Fibroblast of pulmonary artery (primary cell): Measurements from ENCODE around the gene CIPC.

Experiments
- DNase-seq: peaks from one replicate; pipeline ENCODE4 v3.0.0-alpha.2; 2010; ENCODE audit warnings: low read depth
- H3K4me3 ChIP-seq: replicated peaks from 2 replicates; pipeline ENCODE4 v1.5.1; 2011; ENCODE audit warnings: low read depth, mild to moderate bottlenecking, control low read depth, low read length, moderate library complexity
- TF ChIP-seq, protein P1 (sequence below): IDR thresholded peaks from 2 replicates; pipeline ENCODE4 v1.5.1; 2011; ENCODE audit warnings: mild to moderate bottlenecking, control low read depth, low read length, inconsistent platforms; ENCODE audit errors: missing control alignments

The CIPC gene

DNA sequence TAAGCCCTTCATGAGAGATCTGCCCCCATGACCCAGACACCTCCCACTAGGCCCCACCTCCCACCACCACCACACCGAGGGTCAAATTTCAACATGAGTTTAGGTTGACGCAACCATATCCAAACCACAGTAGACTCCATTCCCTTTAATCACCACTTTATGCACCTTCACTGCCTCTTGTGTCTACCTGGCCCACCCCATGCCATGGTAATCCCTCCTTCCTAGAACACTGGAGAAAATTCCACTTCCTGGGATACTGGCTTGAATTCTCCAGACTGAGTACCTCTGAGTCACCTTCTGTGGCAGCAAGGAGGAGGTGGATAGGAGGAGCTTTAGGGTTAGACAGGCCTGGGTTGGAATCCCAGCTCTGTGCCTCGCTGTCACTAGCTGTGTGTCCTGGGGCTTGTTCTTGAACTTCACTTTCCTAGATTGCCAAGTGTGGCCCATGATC, 26.1 kb upstream of the CIPC start:
- DNase-seq: no peak
- TF ChIP-seq, protein P1, sequence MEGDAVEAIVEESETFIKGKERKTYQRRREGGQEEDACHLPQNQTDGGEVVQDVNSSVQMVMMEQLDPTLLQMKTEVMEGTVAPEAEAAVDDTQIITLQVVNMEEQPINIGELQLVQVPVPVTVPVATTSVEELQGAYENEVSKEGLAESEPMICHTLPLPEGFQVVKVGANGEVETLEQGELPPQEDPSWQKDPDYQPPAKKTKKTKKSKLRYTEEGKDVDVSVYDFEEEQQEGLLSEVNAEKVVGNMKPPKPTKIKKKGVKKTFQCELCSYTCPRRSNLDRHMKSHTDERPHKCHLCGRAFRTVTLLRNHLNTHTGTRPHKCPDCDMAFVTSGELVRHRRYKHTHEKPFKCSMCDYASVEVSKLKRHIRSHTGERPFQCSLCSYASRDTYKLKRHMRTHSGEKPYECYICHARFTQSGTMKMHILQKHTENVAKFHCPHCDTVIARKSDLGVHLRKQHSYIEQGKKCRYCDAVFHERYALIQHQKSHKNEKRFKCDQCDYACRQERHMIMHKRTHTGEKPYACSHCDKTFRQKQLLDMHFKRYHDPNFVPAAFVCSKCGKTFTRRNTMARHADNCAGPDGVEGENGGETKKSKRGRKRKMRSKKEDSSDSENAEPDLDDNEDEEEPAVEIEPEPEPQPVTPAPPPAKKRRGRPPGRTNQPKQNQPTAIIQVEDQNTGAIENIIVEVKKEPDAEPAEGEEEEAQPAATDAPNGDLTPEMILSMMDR: no peak
- no peak overlapping the region for H3K4me3 ChIP-seq

DNA sequence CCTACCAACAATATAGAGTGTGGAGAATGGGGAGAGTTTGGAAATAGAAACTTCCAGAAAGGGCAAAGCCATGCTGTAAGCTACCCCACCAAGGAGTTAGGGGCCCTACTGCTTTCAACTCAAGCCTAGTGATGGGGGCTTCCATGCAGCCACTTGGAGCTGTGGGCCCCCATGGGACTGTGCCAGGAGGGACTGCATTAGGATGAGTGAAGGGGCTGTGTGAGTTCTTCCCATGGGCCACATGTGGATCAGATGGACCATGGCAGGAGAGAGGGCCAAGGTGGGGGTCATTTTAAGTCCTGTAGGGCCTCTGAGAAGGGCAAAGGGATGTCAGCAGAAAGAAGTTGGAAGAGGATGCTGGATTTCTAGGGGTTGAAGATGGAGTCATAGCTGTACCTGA, 23.1 kb upstream of the CIPC start:
- H3K4me3 ChIP-seq: peak overlapping the region; percentile 46

DNA sequence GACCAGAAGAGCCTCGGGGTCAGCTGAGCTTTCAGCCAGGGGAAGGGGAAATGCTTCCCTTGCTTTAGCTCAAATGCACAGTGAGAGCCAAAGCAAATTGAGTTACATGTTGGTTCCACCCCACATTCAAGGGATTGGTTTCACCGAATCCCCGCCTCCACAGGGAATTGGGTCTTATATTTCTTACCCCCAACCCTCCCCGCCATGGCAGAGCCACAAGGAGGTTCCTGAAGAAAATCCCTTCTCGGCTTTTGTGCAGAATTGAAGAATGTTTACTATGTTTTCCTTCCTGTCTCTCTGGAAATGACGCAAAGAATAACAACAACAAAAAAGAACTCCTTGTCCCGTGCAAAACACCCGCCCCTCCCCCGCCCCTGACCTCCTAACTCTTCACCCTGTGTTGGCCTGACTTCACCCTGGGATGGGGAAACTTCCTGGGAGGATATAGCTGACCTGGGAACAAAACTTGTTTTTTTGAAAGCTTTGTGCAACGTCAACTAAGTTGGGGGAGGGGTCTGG, 21.9 kb upstream of the CIPC start:
- TF ChIP-seq, protein P1: no peak

More for the DNA sequence above, 23.1 kb upstream of the CIPC start:
- TF ChIP-seq, protein P1: no peak
- no peak for DNase-seq

DNA sequence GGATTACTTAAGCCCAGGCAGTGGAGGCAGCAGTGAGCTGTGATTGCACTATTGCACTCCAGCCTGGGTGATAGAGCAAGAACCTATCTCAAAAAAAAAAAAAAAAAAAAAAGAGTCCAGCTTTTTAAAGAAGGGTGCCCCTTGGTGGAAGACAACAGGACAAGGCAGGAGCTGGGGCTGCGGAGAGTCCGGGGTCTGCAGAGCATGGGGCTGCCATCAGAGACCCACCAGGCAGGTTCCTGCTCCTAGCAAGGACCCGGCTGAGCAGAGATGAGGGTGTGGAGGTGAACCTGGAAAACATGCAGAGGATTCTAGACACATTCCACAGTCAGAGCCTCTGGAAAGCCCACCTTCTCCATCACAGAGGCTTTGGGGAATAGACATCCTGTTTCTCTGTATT, 21.0 kb upstream of the CIPC start:
- TF ChIP-seq, protein P1: no peak
- no peak overlapping the region for H3K4me3 ChIP-seq
- DNase-seq: peak; percentile 39

More for the DNA sequence above, 21.9 kb upstream of the CIPC start:
- DNase-seq: peak; percentile 98
- H3K4me3 ChIP-seq: peak overlapping the region; percentile 46

DNA sequence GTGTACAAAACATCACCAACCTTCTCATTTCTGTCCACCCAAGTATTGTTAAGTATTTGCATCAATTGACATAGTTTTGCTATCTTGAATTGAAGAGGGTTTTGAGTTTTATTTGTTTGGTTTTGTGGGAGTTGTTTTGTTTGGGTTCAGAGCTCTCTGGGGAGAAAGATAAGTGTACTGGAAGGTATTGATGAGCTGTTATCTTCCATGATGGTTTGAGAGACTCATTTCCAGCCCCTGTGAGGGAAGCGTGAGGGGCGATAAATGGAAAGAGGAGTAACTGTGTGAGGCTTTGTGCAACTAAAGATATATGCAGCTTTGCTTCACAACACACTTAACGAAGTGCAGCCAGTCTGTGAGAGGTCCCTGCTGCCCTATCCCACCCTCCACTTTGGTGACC, 15.7 kb upstream of the CIPC start:
- DNase-seq: no peak
- no peak overlapping the region for H3K4me3 ChIP-seq
- TF ChIP-seq, protein P1: no peak

DNA sequence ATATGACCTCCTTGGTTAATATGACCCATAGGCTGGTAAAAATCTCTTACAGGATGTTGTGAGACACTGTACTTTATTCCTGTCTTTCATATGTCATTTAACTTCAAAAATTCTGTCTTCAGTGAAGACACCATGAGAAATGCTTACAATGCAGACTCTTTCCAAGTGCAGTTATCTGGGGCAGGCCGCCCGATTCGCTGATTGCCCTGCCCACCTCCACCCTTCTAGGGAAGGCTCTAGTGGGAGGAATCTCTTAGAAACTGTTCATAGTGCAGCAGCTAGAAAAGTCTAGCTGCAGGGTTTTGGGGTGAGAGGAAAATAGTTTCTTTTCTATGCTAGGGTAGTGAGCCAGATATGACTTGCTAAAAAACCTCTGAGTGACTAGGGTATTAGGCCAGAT, 15.0 kb upstream of the CIPC start:
- DNase-seq: no peak
- TF ChIP-seq, protein P1: no peak

DNA sequence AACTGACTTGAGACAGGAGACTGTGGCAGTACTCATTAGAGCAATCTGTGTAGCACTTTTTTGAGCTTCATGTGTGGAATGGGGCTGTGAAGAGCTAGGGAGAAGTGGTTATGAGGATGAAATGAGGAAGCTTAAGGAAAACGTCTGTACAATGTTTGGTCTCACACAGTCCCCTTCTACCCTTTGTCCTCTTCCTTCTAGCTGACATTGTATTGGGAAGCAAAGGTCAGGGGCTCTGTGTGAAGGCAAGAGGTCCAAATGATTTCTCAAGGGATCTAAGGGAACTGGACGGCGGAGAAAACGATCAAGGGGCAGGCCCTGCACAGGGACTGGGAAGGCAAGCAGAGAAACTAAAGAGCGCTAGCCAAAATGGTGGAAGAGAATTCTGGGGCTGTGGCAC, 13.1 kb upstream of the CIPC start:
- no peak for DNase-seq
- TF ChIP-seq, protein P1: no peak
- H3K4me3 ChIP-seq: no peak overlapping the region

More for the DNA sequence above, 15.0 kb upstream of the CIPC start:
- H3K4me3 ChIP-seq: no peak overlapping the region
